Fibroblast of skin of right biceps (primary cell): ENCODE data around the gene SNW1.
"Not testable (repeated sequence)": the region's sequence is repeated elsewhere in the genome, so short reads cannot be mapped to it uniquely, and the experiment has no call there.

Experiments
- DNase-seq: peaks from one replicate; pipeline ENCODE4 v3.0.0-alpha.2; 2013

SNW1 gene

DNA sequence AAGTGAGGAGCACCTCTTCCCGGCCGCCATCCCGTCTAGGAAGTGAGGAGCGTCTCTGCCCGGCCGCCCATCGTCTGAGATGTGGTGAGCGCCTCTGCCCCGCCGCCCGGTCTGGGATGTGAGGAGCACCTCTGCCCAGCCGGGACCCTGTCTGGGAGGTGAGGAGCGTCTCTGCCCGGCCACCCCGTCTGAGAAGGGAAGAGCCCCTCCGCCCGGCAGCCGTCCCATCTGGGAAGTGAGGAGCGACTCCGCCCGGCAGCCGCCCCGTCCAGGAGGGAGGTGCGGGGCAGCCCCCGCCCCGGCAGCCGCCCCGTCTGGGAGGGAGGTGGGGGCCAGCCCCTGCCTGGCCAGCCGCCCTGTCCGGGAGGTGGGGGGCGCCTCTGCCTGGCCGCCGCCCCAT is 13.5 kb downstream of the SNW1 start:
- not testable (repeated sequence) for DNase-seq

DNA sequence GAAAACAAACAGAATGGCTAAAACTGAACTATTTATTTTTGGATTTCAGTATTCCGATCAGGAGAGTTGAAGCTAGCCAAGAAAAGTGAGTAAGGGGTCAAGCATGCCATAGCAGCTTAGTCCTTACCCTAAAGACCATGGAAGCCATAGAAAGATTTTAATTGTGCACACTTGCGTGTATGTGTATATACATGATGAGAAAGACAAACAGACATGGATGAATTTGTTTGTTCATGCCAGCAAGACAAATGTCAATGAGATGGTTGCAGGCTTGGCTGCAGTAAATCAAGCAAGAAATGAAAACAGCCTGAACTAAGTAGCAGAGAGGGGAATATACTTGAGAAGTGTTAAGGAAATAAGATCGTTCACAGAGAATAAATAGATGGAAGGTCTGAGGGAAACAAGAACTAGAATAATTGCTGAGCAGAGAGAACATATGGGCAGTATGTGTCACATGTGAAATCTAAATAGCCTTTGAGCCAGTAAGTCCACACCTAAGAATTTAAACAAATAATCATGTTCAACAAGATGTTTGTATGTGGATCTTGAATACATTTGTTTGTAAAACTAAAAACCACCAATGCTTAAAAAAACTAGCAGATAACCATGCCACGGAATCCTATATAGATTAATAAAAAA is 14.8 kb downstream of the SNW1 start:
- no peak for DNase-seq

DNA sequence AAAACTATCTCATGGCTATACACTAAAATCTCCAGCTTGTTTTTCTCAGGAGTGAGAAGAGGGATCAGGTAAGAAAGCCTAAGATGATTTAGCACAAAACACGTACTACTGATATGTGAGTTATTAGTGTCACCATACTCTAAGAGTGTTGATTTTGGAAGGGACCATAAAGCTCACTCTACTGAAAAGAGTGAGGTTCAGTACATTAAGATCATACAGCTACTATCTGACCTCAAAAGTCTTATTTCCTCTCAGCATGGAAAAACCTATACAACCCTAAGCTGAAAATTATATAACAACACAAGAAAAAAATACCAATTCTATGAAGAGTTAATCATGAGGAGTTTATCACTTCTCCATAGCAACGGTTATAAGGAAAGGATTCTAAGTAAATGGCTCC is 19.5 kb downstream of the SNW1 start:
- no peak for DNase-seq

DNA sequence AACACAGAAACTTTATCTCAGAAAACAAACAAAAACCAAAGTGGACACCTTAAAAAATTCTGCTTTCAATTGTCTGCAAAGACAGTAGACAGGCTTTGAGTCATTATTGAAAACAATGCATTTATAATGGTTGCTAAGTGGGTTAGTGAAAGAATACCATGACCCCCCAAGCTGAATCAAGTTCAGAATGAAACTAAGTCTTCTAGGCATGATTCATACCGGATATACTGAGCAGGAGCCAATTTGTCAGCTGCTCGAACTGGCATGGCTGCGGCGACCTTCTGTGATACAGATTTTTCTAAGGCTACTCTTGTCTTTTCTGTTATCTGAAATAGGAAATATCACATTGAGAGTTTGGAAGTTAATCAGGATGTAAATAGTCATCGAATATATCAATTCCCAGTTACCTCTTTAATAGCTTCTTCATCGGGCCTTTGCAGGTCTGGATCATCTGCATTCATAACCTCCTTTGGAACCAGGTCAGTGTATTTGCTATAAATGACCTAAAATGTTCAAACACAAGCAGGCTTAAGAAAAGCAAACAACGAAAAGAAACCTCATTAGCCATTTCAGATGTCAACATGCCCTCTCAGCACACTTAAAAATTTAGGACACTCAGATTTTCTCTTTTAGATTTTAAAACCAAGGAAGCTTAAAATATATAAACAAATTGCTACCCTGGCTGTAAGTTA is 22.3 kb downstream of the SNW1 start:
- peak; percentile 1 for DNase-seq

DNA sequence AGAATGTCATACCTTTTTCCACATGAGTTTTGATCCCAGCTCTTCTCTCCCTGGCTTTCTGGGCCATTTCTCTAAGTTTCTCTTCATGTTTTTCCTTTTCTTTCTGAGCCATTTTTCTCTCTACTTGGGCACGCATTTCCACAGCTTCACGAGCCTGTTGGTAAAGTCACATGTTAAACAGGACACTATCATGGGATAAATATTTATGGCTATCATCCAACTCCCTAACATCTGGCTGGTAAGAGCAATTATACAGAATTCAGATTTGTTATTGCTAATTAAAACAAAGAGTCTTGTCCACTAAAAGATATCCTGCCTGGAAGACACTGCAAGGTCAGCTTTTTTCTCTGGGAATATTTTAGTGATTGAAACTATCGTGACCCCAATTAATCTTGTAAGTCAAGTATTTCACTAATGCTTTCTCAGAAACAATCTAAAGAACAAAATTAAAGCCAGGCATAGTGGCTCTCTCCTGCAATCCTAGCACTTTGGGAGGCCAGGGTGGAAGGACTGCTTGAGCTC is 29.9 kb downstream of the SNW1 start:
- peak; percentile 1 for DNase-seq

DNA sequence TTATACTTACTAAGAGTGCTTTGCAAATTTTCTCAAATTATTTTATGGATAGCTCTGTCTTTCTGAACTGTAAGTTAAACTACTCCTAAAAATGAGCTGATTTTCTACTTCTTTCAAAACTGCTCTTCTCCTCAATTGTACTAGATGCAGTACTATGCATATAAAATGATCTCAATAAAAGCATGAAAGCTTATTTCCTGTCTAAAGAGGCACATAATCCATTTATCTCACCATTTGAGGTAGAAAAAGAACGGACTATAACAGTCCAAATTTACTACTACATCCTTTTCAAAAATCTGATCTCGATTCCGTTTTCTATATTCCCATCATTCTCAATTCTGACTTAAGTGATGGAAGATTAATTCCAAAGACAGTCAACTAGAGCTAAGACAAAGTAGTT is 38.7 kb downstream of the SNW1 start:
- no peak for DNase-seq

DNA sequence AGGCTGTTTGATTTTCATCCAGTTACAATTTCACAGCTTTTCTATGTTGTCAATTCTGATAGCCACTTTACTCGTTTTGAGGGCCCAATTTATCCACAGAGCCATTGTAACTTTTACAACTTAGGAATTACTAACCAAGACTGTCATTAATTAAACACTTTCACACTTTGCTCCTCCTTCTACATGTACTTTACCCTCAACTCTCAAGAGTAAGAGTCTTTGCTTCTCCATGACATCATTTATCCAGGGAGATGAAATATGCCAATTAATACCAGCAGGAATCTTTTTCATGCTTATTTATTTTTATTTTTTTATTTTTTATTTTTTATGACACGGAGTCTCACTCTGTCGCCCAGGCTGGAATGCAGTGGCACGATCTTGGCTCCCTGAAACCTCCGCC is 39.5 kb downstream of the SNW1 start:
- DNase-seq: no peak

DNA sequence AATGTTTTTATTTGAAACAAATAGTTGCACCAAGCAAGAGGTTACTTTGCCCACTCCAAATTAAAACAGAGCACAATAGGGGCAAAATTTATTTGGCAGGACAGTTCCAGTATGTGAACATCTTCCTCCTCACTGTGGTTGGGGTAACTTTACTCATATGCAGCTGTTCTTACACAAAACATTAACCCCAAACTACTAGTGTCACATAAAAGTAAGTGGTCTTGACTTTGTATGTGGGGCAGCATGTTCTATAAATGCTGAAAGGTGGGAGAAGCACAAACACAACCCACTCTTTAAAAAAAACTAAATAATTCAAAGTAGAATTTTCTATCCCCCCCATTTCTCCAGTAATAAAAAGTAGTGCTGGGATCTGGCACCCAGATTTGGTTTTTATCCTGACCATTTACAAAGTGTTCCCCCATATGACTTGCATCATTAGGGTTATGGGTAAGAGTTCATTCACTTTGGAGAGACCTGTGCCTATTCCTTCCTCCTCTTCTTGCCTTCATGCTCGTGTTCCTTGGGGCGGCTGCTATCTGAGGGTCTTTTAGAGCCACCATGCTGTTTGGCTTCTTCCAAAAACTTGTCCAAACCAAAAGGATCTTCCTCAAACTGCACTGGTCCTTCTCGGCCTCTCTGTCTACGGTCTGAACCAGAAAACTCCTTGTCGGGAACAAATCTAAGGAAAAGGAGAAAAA is 43.2 kb downstream of the SNW1 start:
- no peak for DNase-seq

DNA sequence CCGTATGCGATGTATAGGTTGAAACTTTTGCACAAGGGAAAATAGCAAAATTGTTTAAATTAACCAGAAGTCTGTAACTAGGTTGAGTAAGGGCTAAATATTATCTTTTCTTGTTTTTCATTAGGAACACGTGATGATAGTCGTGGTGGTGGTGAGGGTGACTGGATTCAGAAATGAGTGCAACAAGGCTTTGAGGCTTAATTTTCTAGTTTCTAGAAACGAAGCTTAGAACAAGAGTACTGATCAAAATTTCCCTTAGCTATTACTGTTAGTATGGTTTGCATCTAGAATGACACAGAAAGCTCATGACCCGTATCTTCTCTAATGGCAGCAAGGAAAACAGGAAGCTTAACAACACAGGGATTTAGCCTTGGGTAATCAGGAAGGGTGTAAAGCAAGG is 46.0 kb downstream of the SNW1 start:
- no peak for DNase-seq

DNA sequence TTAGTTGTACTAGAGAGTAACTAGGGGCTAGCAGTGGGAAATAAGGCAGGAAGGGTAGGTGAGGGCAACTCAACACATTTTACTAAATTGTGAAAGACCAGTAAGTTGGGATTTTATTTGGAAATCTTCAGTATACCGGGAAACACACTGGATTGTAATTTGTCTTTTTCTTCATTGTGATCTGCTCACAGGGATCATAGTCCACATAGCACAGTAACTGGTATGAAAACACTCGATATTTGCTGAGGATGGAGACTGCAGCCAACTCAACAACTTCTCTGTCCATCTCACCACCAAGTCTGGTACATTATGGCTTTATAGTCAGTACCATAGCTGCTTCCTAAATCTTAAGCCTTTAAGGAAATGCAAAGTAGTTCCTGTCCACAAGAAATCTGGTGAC is 50.6 kb downstream of the SNW1 start:
- DNase-seq: no peak

DNA sequence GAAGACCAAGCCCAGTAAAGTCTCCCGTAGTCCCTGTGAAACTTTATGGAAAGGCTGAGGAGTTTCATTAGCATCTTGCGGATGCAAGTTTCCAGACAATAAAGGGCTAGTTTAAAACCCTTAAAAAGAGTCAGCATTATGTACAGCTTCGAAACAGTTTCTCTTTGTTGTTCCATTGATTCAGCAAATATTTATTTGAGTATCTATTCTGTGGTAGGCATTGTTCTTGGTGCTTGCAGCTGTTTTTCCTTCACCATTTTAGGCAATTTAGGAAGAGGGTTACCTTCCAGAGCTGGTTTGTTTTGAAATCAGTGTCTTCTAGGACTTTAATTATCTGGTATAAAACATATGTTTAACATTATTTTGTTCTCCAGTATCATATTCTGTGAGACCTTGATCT is 51.5 kb downstream of the SNW1 start:
- DNase-seq: no peak

DNA sequence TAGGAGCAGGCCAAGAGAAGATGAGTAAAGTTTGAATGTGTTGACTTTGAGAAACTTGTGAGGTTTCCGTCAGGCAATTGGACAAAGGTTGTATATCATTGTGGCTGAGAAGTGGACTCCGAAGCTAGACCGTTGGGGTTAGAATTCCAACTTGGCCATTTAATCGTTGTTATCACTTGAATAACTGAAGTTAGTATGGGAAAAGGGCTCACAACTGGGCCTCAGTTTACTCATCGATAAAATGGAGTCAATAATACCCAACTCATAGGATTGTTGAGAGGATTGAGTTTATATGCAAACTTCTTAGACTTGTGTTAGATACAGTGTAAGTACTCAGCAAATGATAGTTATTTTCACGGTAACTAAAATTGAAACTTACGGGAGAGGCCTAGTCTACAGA is 52.2 kb downstream of the SNW1 start:
- no peak for DNase-seq

DNA sequence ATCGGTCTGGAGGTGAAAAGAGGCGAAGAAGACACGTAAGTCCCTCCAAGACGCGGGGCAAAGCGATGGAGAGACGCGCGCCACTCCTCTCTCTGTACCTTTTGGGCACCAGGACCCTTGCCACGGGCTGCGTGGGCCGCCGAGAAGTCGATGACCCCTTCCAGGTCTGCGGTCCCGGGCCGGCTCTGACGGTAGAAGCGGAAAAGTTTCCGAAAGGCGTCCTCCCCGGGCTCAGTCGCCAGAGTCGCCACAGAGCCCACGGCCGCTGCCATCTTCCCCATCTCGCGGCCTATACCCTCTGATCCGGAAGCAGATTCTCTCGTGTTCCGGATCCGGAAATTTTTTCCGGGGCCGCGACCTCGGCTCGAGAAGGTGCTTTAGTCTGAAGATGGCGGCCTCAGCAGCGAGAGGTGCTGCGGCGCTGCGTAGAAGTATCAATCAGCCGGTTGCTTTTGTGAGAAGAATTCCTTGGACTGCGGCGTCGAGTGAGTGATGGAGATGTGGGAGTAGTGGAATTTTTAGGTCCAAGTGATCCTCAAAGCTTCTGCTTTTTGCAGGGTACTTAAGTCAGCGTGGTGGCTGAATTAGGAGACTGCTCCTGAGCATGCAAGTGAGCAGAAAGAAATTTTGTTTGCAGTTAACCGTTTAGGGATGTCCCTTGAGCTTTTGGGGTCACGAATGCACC is 53.1 kb downstream of the SNW1 start, which contains the start of the genes ALKBH1 and SLIRP:
Gene ALKBH1, minus strand, starts transcription at position 300 of the 685 bp plus-strand sequence. Its CDS starts 19 bp downstream, at position 281.
Gene SLIRP, plus strand, starts transcription at position 380 of the 685 bp plus-strand sequence. Its CDS starts 9 bp downstream, at position 389.
- DNase-seq: peak; percentile 81

DNA sequence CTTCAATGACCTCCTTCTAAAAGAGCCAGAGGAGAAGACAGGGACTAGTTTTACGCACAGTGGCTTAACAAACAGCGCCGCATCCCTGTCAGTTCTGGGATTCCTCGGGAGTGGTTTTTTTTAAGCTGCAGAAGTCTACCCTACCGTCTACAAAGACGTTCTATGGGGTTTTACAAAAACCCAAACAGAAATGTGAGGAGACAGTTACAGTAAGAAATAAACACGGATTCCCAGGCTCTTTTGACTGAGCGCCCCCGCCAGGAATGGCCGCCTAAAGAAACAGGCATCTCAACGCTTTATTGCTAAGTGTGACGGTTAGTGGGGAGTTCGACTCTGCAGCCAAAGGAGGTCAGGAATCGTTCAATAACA is 53.6 kb downstream of the SNW1 start:
- DNase-seq: peak; percentile 56

DNA sequence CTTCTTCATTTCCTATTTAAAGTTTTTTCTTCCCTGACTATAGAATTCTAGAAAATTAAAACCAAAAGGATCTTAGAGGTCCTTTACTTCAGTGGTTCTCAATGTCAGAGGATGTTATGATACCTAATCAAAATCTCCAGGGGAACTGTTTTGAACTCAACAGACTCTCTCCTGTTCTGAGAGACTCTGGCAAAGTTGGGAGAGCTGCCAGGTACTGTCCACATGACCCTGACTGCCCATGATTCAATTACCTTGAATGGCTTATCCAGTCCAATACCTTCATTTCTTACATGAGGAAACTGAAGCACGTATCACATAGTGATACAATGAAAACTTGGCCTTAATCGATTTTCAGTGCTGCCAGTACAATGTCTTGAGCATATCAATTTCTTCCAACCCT is 69.7 kb downstream of the SNW1 start:
- no peak for DNase-seq

DNA sequence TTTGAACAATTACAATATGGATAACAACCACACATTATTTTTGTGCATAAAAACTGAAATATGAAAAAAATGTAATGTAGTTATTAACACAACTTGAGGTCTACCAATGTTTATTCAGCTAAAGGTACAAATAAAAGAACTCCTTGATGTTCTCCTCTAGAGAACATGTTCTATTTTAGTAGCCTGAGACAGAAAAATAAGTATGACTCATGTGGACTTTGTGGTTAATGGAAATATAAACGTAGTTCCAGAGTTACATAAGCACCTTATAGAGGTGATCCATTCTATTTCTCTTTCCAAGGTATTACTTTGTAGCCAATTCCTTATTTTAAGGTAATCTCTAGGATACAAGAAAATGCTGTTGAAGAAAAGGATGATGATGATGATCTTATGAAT is 78.8 kb downstream of the SNW1 start:
- peak; percentile 10 for DNase-seq

DNA sequence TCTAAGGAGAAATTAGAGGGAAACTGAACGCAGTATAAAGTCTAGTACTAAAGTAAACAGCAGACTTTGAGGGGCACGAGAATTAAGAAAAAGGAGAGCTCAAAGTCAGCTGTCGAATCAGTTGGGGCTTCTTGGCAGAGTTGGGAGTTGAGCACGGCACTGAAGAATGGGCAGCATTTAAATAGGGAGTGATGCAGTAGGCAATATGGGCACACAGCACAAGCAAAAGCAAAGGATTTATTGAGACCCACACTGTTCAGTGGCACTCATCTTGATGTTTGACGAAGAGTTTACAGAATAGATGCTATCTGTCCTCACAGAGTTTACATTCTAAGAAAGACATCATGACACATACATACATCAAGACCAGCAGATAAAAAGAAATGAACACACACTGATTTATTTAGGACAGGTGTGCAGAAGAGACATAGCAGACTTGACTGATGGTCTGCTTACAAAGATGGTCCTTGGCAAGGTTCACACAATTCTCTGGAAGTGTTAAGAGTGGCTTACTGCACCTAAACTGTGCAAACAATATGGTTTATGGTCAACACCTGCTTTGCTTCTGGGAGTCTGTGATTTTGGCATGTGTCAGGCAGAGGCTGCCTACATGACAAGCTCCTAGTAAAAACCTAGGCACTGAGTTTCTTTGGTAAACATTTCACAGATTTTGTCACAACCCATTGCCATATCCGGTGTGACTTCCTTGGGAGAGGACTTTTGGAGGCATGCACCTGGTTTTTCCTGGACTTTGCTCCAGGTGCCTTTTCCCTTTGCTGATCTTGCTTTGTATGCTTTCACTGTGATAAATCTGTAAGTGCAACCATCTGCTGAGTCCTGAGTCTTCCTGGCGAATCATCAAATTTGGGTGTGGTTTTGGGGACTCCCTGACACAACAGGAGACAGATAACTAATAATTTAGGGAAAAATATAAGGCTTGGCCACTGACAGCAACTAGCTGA is 79.5 kb downstream of the SNW1 start:
- peak; percentile 32 for DNase-seq

DNA sequence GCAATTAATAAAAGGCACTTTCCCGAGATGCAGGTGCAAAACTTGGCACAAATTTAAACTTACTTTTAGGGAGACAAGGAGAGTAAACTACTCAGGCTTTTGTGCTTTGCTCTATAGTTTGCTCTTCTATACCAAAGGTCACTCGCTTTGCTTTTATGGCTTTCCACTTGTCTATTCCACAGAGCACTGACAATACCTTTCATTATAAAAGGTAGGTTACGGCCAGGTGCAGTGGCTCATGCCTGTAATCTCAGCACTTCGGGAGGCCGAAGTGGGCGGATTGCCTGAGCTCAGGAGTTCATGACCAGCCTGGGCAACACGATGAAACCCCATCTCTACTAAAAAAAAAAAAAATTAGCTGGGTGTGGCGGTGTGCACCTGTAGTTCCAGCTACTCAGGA is 86.0 kb downstream of the SNW1 start:
- no peak for DNase-seq

DNA sequence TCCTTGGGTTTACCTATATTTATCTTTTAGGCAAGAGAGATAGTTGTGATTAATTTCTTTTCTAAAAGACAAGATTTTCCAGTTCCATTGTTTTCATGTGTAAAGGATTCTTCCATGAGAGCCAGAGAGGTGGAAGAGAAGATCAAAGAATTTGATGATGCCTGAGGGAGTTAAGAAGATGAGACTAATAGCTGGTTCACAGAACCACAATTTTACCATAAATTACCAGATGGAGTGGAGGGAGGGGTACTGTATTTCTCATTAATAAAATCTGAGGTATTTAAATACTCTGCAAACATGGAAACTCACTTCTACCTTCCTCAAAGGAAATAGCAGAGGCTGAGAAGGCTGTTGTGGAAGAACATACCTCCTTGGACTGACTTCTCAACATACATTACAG is 87.8 kb downstream of the SNW1 start:
- no peak for DNase-seq
